HCT116 (cell line): Measurements from ENCODE around the gene COL20A1. TPM values are rescaled to one million over a fixed set of nuclear protein-coding genes. Genes with fewer than 3 reads are reported as not detected.

ENCODE experiments used
- ATAC-seq: fragments of 200-7000 bp; cut with Tn5 transposase; 2 replicates; pipeline ENCODE4 v1.9.1; 2020; ENCODE audit warnings: mild to moderate bottlenecking, moderate library complexity
- BruUV-seq: library from RNA; stranded (reverse); fragments of 400-500 nt; replicated peaks from 2 replicates; lab custom pipeline; 2021; lab: Mats Ljungman, UMichigan
- CTCF ChIA-PET: fragments of 300-600 bp; sonication (Branson Sonifier 250); formaldehyde crosslinking; loops from one replicate; lab custom pipeline; 2021; ENCODE audit warnings: antibody characterized with exemption; lab: Charles Lee
- POLR2A ChIA-PET: fragments of 300-600, 350-600 bp; sonication (Branson Sonifier 250); formaldehyde crosslinking; loops from one replicate; lab custom pipeline; 2021; ENCODE audit warnings: antibody characterized with exemption; lab: Charles Lee
- RAD21 ChIA-PET, 2 experiments: fragments of 300-600 bp; sonication (Branson Sonifier 250); formaldehyde crosslinking; loops; one replicate each; lab custom pipeline; 2023; ENCODE audit warnings: low total read pairs in 2 of 2; ENCODE audit not compliant: uncharacterized antibody in 2 of 2, unreplicated experiment in 2 of 2, low non-redundant PET in 1 of 2; lab: Charles Lee
- DNase-seq: peaks from one replicate; pipeline ENCODE4 v3.0.0-alpha.2; 2010; ENCODE audit warnings: low read depth, low spot score
- H2AFZ ChIP-seq: fragments of 200-600 bp; shearing (Covaris generic), sonication (generic); 2 replicates; pipeline ENCODE4 v1.6.1; 2017; ENCODE audit warnings: low read depth, mixed run types, mixed read lengths, antibody characterized with exemption, low read length; ENCODE audit not compliant: poor library complexity, severe bottlenecking
- H3K27ac ChIP-seq: 2 replicates; pipeline ENCODE4 v1.5.1; 2012; ENCODE audit warnings: low read depth, low read length
- H3K27me3 ChIP-seq: fragments of 200-600 bp; sonication (generic); 2 replicates; pipeline ENCODE4 v1.6.1; 2016; ENCODE audit warnings: mixed run types, low read length, mixed read lengths; ENCODE audit not compliant: insufficient read depth
- H3K36me3 ChIP-seq, 2 experiments: fragments of 200-500 bp in 1 of 2; fragments of 200-600 bp in 1 of 2; sonication (Bioruptor generic) in 1 of 2; sonication (generic) in 1 of 2; 2 replicates each; pipeline versions ENCODE4 v1.5.1 to v1.6.1; 2014 to 2016; ENCODE audit warnings: low read length in 2 of 2, inconsistent platforms in 1 of 2, mixed read lengths in 1 of 2, mixed run types in 1 of 2; ENCODE audit not compliant: insufficient read depth in 2 of 2, control insufficient read depth in 1 of 2
- H3K4me1 ChIP-seq, 2 experiments: fragments of 200-600 bp in 1 of 2; sonication (generic) in 1 of 2; 2 replicates each; pipeline versions ENCODE4 v1.5.1 to v1.6.1; 2012 to 2017; ENCODE audit warnings: low read length in 2 of 2, inconsistent platforms in 1 of 2, mild to moderate bottlenecking in 1 of 2, mixed read lengths in 1 of 2, mixed run types in 1 of 2, moderate library complexity in 1 of 2; ENCODE audit not compliant: insufficient read depth in 2 of 2, control insufficient read depth in 1 of 2
- H3K4me2 ChIP-seq: fragments of 200-600 bp; sonication (generic); 2 replicates; pipeline ENCODE4 v1.6.1; 2017; ENCODE audit warnings: mixed run types, low read length, mixed read lengths
- H3K4me3 ChIP-seq, 2 experiments: fragments of 200-600 bp in 1 of 2; sonication (generic) in 1 of 2; replicated peaks in 1 of 2; 2 replicates each; pipeline ENCODE4 v1.5.1; 2011 to 2016; ENCODE audit warnings: low read length in 2 of 2, control low read depth in 1 of 2, low read depth in 1 of 2, mild to moderate bottlenecking in 1 of 2, mixed read lengths in 1 of 2, mixed run types in 1 of 2
- H3K79me2 ChIP-seq: fragments of 200-600 bp; sonication (generic); 2 replicates; pipeline ENCODE4 v1.6.1; 2017; ENCODE audit warnings: mild to moderate bottlenecking, mixed run types, low read length, moderate library complexity, mixed read lengths; ENCODE audit not compliant: insufficient read depth
- H3K9ac ChIP-seq: fragments of 200-600 bp; sonication (generic); 2 replicates; pipeline ENCODE4 v1.6.1; 2016; ENCODE audit warnings: low read length, mixed read lengths
- H3K9me2 ChIP-seq: fragments of 200-600 bp; sonication (generic), shearing (Covaris generic); 2 replicates; pipeline ENCODE4 v1.6.1; 2017; ENCODE audit warnings: mixed run types, mild to moderate bottlenecking, moderate library complexity; ENCODE audit not compliant: insufficient read depth
- H3K9me3 ChIP-seq, 2 experiments: fragments of 200-500 bp in 1 of 2; fragments of 200-600 bp in 1 of 2; sonication (Bioruptor generic) in 1 of 2; sonication (generic) in 1 of 2; 2 replicates each; pipeline ENCODE4 v1.6.1; 2014 to 2017; ENCODE audit warnings: low read length in 2 of 2, mixed read lengths in 2 of 2, inconsistent platforms in 1 of 2, low read depth in 1 of 2, mild to moderate bottlenecking in 1 of 2, mixed run types in 1 of 2, moderate library complexity in 1 of 2; ENCODE audit not compliant: control insufficient read depth in 1 of 2, insufficient read depth in 1 of 2
- H4K20me1 ChIP-seq: fragments of 200-600 bp; sonication (generic), shearing (Covaris generic); 2 replicates; pipeline ENCODE4 v1.6.1; 2017; ENCODE audit warnings: mixed run types, mild to moderate bottlenecking, moderate library complexity; ENCODE audit not compliant: insufficient read depth
- ELF1 ChIP-seq: IDR thresholded peaks from 2 replicates; pipeline ENCODE4 v1.6.1; 2012; ENCODE audit warnings: low read depth, borderline replicate concordance
- EZH2phosphoT487 ChIP-seq: fragments of 200-600 bp; IDR thresholded peaks from 2 replicates; pipeline ENCODE4 v1.6.1; 2018; ENCODE audit warnings: antibody characterized with exemption, borderline replicate concordance
- FOSL1 ChIP-seq: IDR thresholded peaks from 2 replicates; pipeline ENCODE4 v1.6.1; 2012; ENCODE audit warnings: low read depth
- JUND ChIP-seq: IDR thresholded peaks from 2 replicates; pipeline ENCODE4 v1.6.1; 2012
- MAX ChIP-seq: IDR thresholded peaks from 2 replicates; pipeline ENCODE4 v1.6.1; 2012
- POLR2AphosphoS5 ChIP-seq: IDR thresholded peaks from 2 replicates; pipeline ENCODE4 v1.6.1; 2011; ENCODE audit warnings: mild to moderate bottlenecking, low read depth, low read length, moderate library complexity
- RAD21 ChIP-seq: IDR thresholded peaks from 2 replicates; pipeline ENCODE4 v1.6.1; 2012; ENCODE audit warnings: low read depth, mild to moderate bottlenecking
- REST ChIP-seq: IDR thresholded peaks from 2 replicates; pipeline ENCODE4 v1.6.1; 2012; ENCODE audit warnings: low read depth
- SIN3A ChIP-seq: IDR thresholded peaks from 2 replicates; pipeline ENCODE4 v1.6.1; 2012; ENCODE audit warnings: low read depth
- SP1 ChIP-seq: IDR thresholded peaks from 2 replicates; pipeline ENCODE4 v1.6.1; 2012; ENCODE audit warnings: low read depth
- TCF7L2 ChIP-seq: IDR thresholded peaks from 2 replicates; pipeline ENCODE4 v1.7.0; 2011; ENCODE audit warnings: borderline replicate concordance, inconsistent platforms; ENCODE audit not compliant: insufficient read depth, insufficient read length; ENCODE audit errors: extremely low read depth
- ZFX ChIP-seq: fragments of 450-650 bp; IDR thresholded peaks from 2 replicates; pipeline ENCODE4 v1.6.1; 2017
- ZNF274 ChIP-seq: fragments of 200-500 bp; sonication (Bioruptor generic); IDR thresholded peaks from 2 replicates; pipeline ENCODE4 v1.6.1; 2014; ENCODE audit warnings: mild to moderate bottlenecking, low read depth, low read length, inconsistent platforms
- intact Hi-C: fragments of 100-400 bp; cut with micrococcal nuclease; formaldehyde crosslinking; loops from 2 replicates; pipeline ENCODE4 v1.10.0; 2022
- total RNA-seq: library from RNA; stranded (reverse); gene quantifications from one replicate; pipeline ENCODE4 v1.2.1, GENCODE V29; 2021; ENCODE audit not compliant: unreplicated experiment

The COL20A1 gene
- total RNA-seq, 1 experiment from 2014 or later, result 0.34 TPM

- Histone ChIP-seq H4K20me1 (no peaks in the 10 kb centered on the region), H3K9ac (no peak overlapping the region), H3K9me2 (no peaks in the 10 kb centered on the region), H3K79me2 (no peaks in the 10 kb centered on the region), H2AFZ (no peak overlapping the region), H3K4me1 (no peaks in the 10 kb centered on the region), H3K27ac (no peak overlapping the region), H3K27me3 (no peaks in the 10 kb centered on the region), H3K4me2 (no peak overlapping the region), H3K4me3 (no peak overlapping the region)
- intact Hi-C loops, result no loop called here
- ATAC-seq, result no peak
- CTCF ChIA-PET, result interaction anchor here (1.7 kb wide), 1 partner anchor 61 kb away, joined by 7 read pairs; no protein-coding TSS in a partner anchor
- DNase-seq, result no peak
- POLR2A ChIA-PET, result no interaction called here
- no peak for TF ChIP-seq TCF7L2
- no peak for TF ChIP-seq ELF1
- no peak for TF ChIP-seq EZH2phosphoT487
- TF ChIP-seq SP1, result no peak
- TF ChIP-seq SIN3A, result no peak
- no peak; the same call in 1 of the 2 replicates for TF ChIP-seq POLR2AphosphoS5
- TF ChIP-seq JUND, result no peak
- no peak for TF ChIP-seq REST
- no peak for TF ChIP-seq ZNF274
- no peak for TF ChIP-seq RAD21
- TF ChIP-seq MAX, result no peak
- TF ChIP-seq FOSL1, result no peak
- TF ChIP-seq ZFX, result no peak
- TF ChIP-seq, all 23 proteins: peak for 0
- BruUV-seq, result no TSS peak
- H3K36me3 ChIP-seq, result peaks cover 5 to 17% of the 10 kb centered on the region in 2 experiments; a peak in 3 of 4 replicates
- H3K9me3 ChIP-seq, result no peaks in the 10 kb centered on the region
- RAD21 ChIA-PET, result no interaction called here
These were observed 8.4 kb upstream of the COL20A1 start for GRCh38 chr20:63284544-63284949.
